ENCODE measurements around the gene SLC25A12. TPM values are rescaled to one million over a fixed set of nuclear protein-coding genes. Genes with fewer than 3 reads are reported as not detected.

Gene SLC25A12
- polyA plus RNA-seq, 3 donors: 6.5 to 8.8 (median 7.0) TPM

- Histone ChIP-seq H2AFZ (ENCODE audit: insufficient read depth, low read depth, low read length, poor library complexity, severe bottlenecking) (no peak overlapping the region), H3K9me3 (replicated peaks in 1 of 2; ENCODE audit: control insufficient read depth in 1 of 2, insufficient read depth in 1 of 2, low read length in 2 of 2) (peaks cover 0 to 4% of the 10 kb centered on the region in 2 donors), H3K4me1 (ENCODE audit: control insufficient read depth in 1 of 2, insufficient read depth in 2 of 2, low read length in 2 of 2) (no peaks in the 10 kb centered on the region), H3K4me3 (replicated peaks in 1 of 3; ENCODE audit: low read depth in 2 of 3, low read length in 3 of 3) (no peak overlapping the region), H3K4me2 (replicated peaks; ENCODE audit: extremely low read depth, low read length, poor library complexity, severe bottlenecking) (no peak overlapping the region), H3K27ac (ENCODE audit: low read depth in 1 of 2, low read length in 2 of 2) (no peak overlapping the region), H4K20me1 (ENCODE audit: insufficient read depth, low read length) (no peaks in the 10 kb centered on the region), H3K79me2 (ENCODE audit: insufficient read depth, low read length) (no peaks in the 10 kb centered on the region), H3K9ac (ENCODE audit: insufficient read depth, low read length, poor library complexity, severe bottlenecking) (no peak overlapping the region), H3K27me3 (ENCODE audit: control insufficient read depth in 2 of 2, insufficient read depth in 2 of 2, low read length in 2 of 2) (no peaks in the 10 kb centered on the region), H3K36me3 (replicated peaks in 1 of 2; ENCODE audit: control insufficient read depth in 1 of 2, insufficient read depth in 2 of 2, low read length in 2 of 2) (peaks cover 42 to 82% of the 10 kb centered on the region in 2 donors)
- no peaks in the 10 kb centered on the region for H3K27me3 Mint-ChIP-seq (ENCODE audit: low read depth in 3 of 3)
- DNase-seq: no peak
- 44% methylated on average over 1 of the region's 2 CpGs for WGBS (ENCODE audit: insufficient coverage)
- intact Hi-C loops (cut with micrococcal nuclease): no loop called here
- H3K4me1 Mint-ChIP-seq: peaks cover 4% of the 10 kb centered on the region
- peaks cover 3 to 12% (median 7%) of the 10 kb centered on the region in 7 donors for H3K9me3 Mint-ChIP-seq
- no peak for TF ChIP-seq CTCF (IDR thresholded peaks at IDR 0.05)
- H3K4me3 Mint-ChIP-seq: no peak overlapping the region
- H3K27ac Mint-ChIP-seq: no peak overlapping the region
- peaks cover 61 to 69% of the 10 kb centered on the region in 2 donors for H3K36me3 Mint-ChIP-seq
Measured at GRCh38 chr2:171837736-171838135, 56.3 kb downstream of the SLC25A12 start.

- H3K4me3 Mint-ChIP-seq: no peak overlapping the region
- Histone ChIP-seq H3K36me3 (replicated peaks in 1 of 2; ENCODE audit: control insufficient read depth in 1 of 2, insufficient read depth in 2 of 2, low read length in 2 of 2) (peaks cover 52 to 83% of the 10 kb centered on the region in 2 donors), H3K9ac (ENCODE audit: insufficient read depth, low read length, poor library complexity, severe bottlenecking) (no peak overlapping the region), H3K4me2 (replicated peaks; ENCODE audit: extremely low read depth, low read length, poor library complexity, severe bottlenecking) (no peak overlapping the region), H3K9me3 (replicated peaks in 1 of 2; ENCODE audit: control insufficient read depth in 1 of 2, insufficient read depth in 1 of 2, low read length in 2 of 2) (peaks cover 9 to 18% of the 10 kb centered on the region in 2 donors), H4K20me1 (ENCODE audit: insufficient read depth, low read length) (no peaks in the 10 kb centered on the region), H3K79me2 (ENCODE audit: insufficient read depth, low read length) (no peaks in the 10 kb centered on the region), H2AFZ (ENCODE audit: insufficient read depth, low read depth, low read length, poor library complexity, severe bottlenecking) (no peak overlapping the region), H3K27me3 (ENCODE audit: control insufficient read depth in 2 of 2, insufficient read depth in 2 of 2, low read length in 2 of 2) (no peaks in the 10 kb centered on the region), H3K4me1 (ENCODE audit: control insufficient read depth in 1 of 2, insufficient read depth in 2 of 2, low read length in 2 of 2) (no peaks in the 10 kb centered on the region), H3K4me3 (replicated peaks in 1 of 3; ENCODE audit: low read depth in 2 of 3, low read length in 3 of 3) (no peak overlapping the region), H3K27ac (ENCODE audit: low read depth in 1 of 2, low read length in 2 of 2) (no peak overlapping the region)
- peaks cover 4% of the 10 kb centered on the region for H3K4me1 Mint-ChIP-seq
- H3K27ac Mint-ChIP-seq: peak overlapping the region in 1 of 7 donors; percentile 10
- H3K36me3 Mint-ChIP-seq: peaks cover 68 to 71% of the 10 kb centered on the region in 2 donors
- no peak for DNase-seq
- TF ChIP-seq CTCF (IDR thresholded peaks at IDR 0.05): no peak
- H3K27me3 Mint-ChIP-seq (ENCODE audit: low read depth in 3 of 3): no peaks in the 10 kb centered on the region
- peaks cover 16 to 25% (median 18%) of the 10 kb centered on the region in 7 donors for H3K9me3 Mint-ChIP-seq
- intact Hi-C loops (cut with micrococcal nuclease): no loop called here
- WGBS (ENCODE audit: insufficient coverage): 100% methylated on average over 1 of the region's 6 CpGs
Measured at GRCh38 chr2:171836146-171836910, 57.7 kb downstream of the SLC25A12 start.

Data from CD14-positive monocyte (primary cell).